Ectodermal cell (in vitro differentiated cells): ENCODE data around the gene TTC24.
"Not testable (repeated sequence)": the region's sequence is repeated elsewhere in the genome, so short reads cannot be mapped to it uniquely, and the experiment has no call there.

Experiments used
- H3K27ac ChIP-seq: 2 replicates; pipeline ENCODE4 v1.7.0; 2013; ENCODE audit warnings: mild to moderate bottlenecking, low read depth, low read length; ENCODE audit not compliant: insufficient read depth, poor library complexity, severe bottlenecking
- H3K27me3 ChIP-seq: 2 replicates; pipeline ENCODE4 v1.7.0; 2013; ENCODE audit warnings: mild to moderate bottlenecking, low read length; ENCODE audit not compliant: insufficient read depth, control insufficient read depth, poor library complexity, severe bottlenecking
- H3K36me3 ChIP-seq: one replicate; pipeline ENCODE4 v1.7.0; 2013; ENCODE audit warnings: low read length; ENCODE audit not compliant: control insufficient read depth, insufficient read depth
- H3K4me1 ChIP-seq: one replicate; pipeline ENCODE4 v1.7.0; 2013; ENCODE audit warnings: low read length; ENCODE audit not compliant: control insufficient read depth, insufficient read depth
- H3K4me3 ChIP-seq: 2 replicates; pipeline ENCODE4 v1.7.0; 2013; ENCODE audit warnings: low read depth, low read length, control low read depth; ENCODE audit not compliant: insufficient read depth
- H3K9me3 ChIP-seq: 2 replicates; pipeline ENCODE4 v1.7.0; 2013; ENCODE audit warnings: mild to moderate bottlenecking, low read length, moderate library complexity; ENCODE audit not compliant: control insufficient read depth
- WGBS, 2 experiments: methylation state at CpG; one replicate each; pipeline ENCODE4 v1.1.7; 2013; ENCODE audit warnings: missing lambda C conversion rate in 2 of 2; 5-methylcytosine and 5-hydroxymethylcytosine counted together

The TTC24 gene

GRCh38 chr1:156544592-156545102, 34.9 kb upstream of the TTC24 start:
- Histone ChIP-seq H3K27me3 (no peaks in the 10 kb centered on the region), H3K4me1 (no peaks in the 10 kb centered on the region), H3K27ac (no peak overlapping the region), H3K4me3 (no peak overlapping the region), H3K9me3 (no peaks in the 10 kb centered on the region), H3K36me3 (peaks cover 15% of the 10 kb centered on the region)
- 96 to 98% methylated on average over 3 of the region's 3 CpGs for WGBS, 2 experiments

- Histone ChIP-seq H3K9me3 (no peaks in the 10 kb centered on the region), H3K4me1 (no peaks in the 10 kb centered on the region), H3K4me3 (no peak overlapping the region), H3K27me3 (no peaks in the 10 kb centered on the region), H3K27ac (no peak overlapping the region), H3K36me3 (peaks cover 7% of the 10 kb centered on the region)
- WGBS, 2 experiments: 89 to 92% methylated on average over 3 of the region's 3 CpGs
These were observed 33.3 kb upstream of the TTC24 start for GRCh38 chr1:156546267-156546666.

GRCh38 chr1:156547434-156547833, 32.1 kb upstream of the TTC24 start:
- WGBS, 2 experiments: 93 to 97% methylated on average over 3 to 4 of the region's 4 CpGs
- Histone ChIP-seq H3K4me1 (no peaks in the 10 kb centered on the region), H3K36me3 (peaks cover 7% of the 10 kb centered on the region), H3K27me3 (no peaks in the 10 kb centered on the region), H3K27ac (no peak overlapping the region), H3K9me3 (no peaks in the 10 kb centered on the region), H3K4me3 (no peak overlapping the region)

GRCh38 chr1:156547982-156548381, 31.5 kb upstream of the TTC24 start:
- Histone ChIP-seq H3K36me3 (peaks cover 7% of the 10 kb centered on the region), H3K4me1 (no peaks in the 10 kb centered on the region), H3K9me3 (no peaks in the 10 kb centered on the region), H3K27ac (no peak overlapping the region), H3K4me3 (no peak overlapping the region), H3K27me3 (no peaks in the 10 kb centered on the region)
- 94 to 96% methylated on average over 9 of the region's 9 CpGs for WGBS, 2 experiments

- Histone ChIP-seq H3K4me1 (no peaks in the 10 kb centered on the region), H3K9me3 (no peaks in the 10 kb centered on the region), H3K27ac (no peak overlapping the region), H3K36me3 (peaks cover 12% of the 10 kb centered on the region), H3K4me3 (no peak overlapping the region), H3K27me3 (no peaks in the 10 kb centered on the region)
- WGBS, 2 experiments: 89 to 90% methylated on average over 2 of the region's 2 CpGs
These were observed 30.1 kb upstream of the TTC24 start for GRCh38 chr1:156549390-156549789.

- H3K27me3 ChIP-seq: no peaks in the 10 kb centered on the region
- H3K36me3 ChIP-seq: peaks cover 14% of the 10 kb centered on the region
- no peaks in the 10 kb centered on the region for H3K4me1 ChIP-seq
- 96 to 98% methylated on average over 1 of the region's 1 CpG for WGBS, 2 experiments
- no peak overlapping the region for H3K4me3 ChIP-seq
- no peak overlapping the region for H3K27ac ChIP-seq
- no peaks in the 10 kb centered on the region for H3K9me3 ChIP-seq
These were observed 29.7 kb upstream of the TTC24 start for GRCh38 chr1:156549831-156550230.

GRCh38 chr1:156550346-156550745, 29.2 kb upstream of the TTC24 start:
- no peak overlapping the region for H3K4me3 ChIP-seq
- 84% methylated on average over 5 of the region's 5 CpGs for WGBS, 2 experiments
- H3K9me3 ChIP-seq: no peaks in the 10 kb centered on the region
- H3K36me3 ChIP-seq: peaks cover 14% of the 10 kb centered on the region
- H3K27ac ChIP-seq: no peak overlapping the region
- H3K4me1 ChIP-seq: no peaks in the 10 kb centered on the region
- H3K27me3 ChIP-seq: no peaks in the 10 kb centered on the region

- Histone ChIP-seq H3K27me3 (no peaks in the 10 kb centered on the region), H3K4me1 (no peaks in the 10 kb centered on the region), H3K9me3 (no peaks in the 10 kb centered on the region), H3K36me3 (peaks cover 19% of the 10 kb centered on the region), H3K27ac (no peak overlapping the region), H3K4me3 (no peak overlapping the region)
- WGBS, 2 experiments: 92 to 95% methylated on average over 3 of the region's 3 CpGs
These were observed 28.4 kb upstream of the TTC24 start for GRCh38 chr1:156551066-156551643.

GRCh38 chr1:156551869-156552268, 27.7 kb upstream of the TTC24 start:
- WGBS, 2 experiments: 94 to 95% methylated on average over 6 of the region's 6 CpGs
- no peaks in the 10 kb centered on the region for H3K9me3 ChIP-seq
- H3K4me3 ChIP-seq: no peak overlapping the region
- no peaks in the 10 kb centered on the region for H3K4me1 ChIP-seq
- peaks cover 25% of the 10 kb centered on the region for H3K36me3 ChIP-seq
- no peak overlapping the region for H3K27ac ChIP-seq
- no peaks in the 10 kb centered on the region for H3K27me3 ChIP-seq

GRCh38 chr1:156552518-156552917, 27.0 kb upstream of the TTC24 start:
- no peaks in the 10 kb centered on the region for H3K4me1 ChIP-seq
- H3K4me3 ChIP-seq: no peak overlapping the region
- no peak overlapping the region for H3K27ac ChIP-seq
- H3K36me3 ChIP-seq: peaks cover 25% of the 10 kb centered on the region
- H3K9me3 ChIP-seq: no peaks in the 10 kb centered on the region
- WGBS, 2 experiments: 67 to 74% methylated on average over 5 of the region's 5 CpGs
- H3K27me3 ChIP-seq: no peaks in the 10 kb centered on the region

GRCh38 chr1:156552937-156553336, 26.6 kb upstream of the TTC24 start:
- not testable (repeated sequence) for H3K4me1 ChIP-seq, H3K4me3 ChIP-seq, H3K27ac ChIP-seq, H3K27me3 ChIP-seq, H3K9me3 ChIP-seq
- peaks cover 23% of the 10 kb centered on the region for H3K36me3 ChIP-seq
- WGBS, 2 experiments: 91 to 97% methylated on average over 4 of the region's 4 CpGs
